HepG2 (cell line): ENCODE results near the gene TWNK. TPM values are rescaled to one million over a fixed set of nuclear protein-coding genes. Genes with fewer than 3 reads are reported as not detected.

Source experiments
- EEA1 ChIP-seq: sonication (generic); formaldehyde crosslinking; IDR thresholded peaks from 2 replicates; pipeline ENCODE4 v1.5.1; 2020; ENCODE audit warnings: mild to moderate bottlenecking, missing genetic modification reagents, borderline replicate concordance
- EZH2 ChIP-seq: conservative IDR thresholded peaks from 2 replicates; pipeline ENCODE4 v1.6.1; 2012; ENCODE audit warnings: mild to moderate bottlenecking, low read depth, low read length, moderate library complexity
- KAT2B ChIP-seq: fragments of 150-350 bp; IDR thresholded peaks from 2 replicates; pipeline ENCODE4 v1.6.1; 2014; ENCODE audit warnings: low read depth, low read length, borderline replicate concordance
- MIER2 ChIP-seq: IDR thresholded peaks from 2 replicates; pipeline ENCODE4 v1.6.1; 2016; ENCODE audit warnings: missing biosample characterization, missing genetic modification reagents
- MTA1 ChIP-seq: sonication (generic); formaldehyde crosslinking; IDR thresholded peaks from 2 replicates; pipeline ENCODE4 v1.4.0; 2020; ENCODE audit warnings: missing genetic modification reagents, mild to moderate bottlenecking, borderline replicate concordance
- NCOA1 ChIP-seq: sonication (generic); formaldehyde crosslinking; IDR thresholded peaks from 2 replicates; pipeline ENCODE4 v1.9.0; 2021; ENCODE audit warnings: missing genetic modification reagents
- PRDM10 ChIP-seq: sonication (generic); formaldehyde crosslinking; IDR thresholded peaks from 2 replicates; pipeline ENCODE4 v1.4.0; 2020; ENCODE audit warnings: low read depth, missing genetic modification reagents
- RFX3 ChIP-seq: IDR thresholded peaks from 2 replicates; pipeline ENCODE4 v1.6.1; 2016; ENCODE audit warnings: missing biosample characterization, missing genetic modification reagents
- SMC3 ChIP-seq: IDR thresholded peaks from 2 replicates; pipeline ENCODE4 v1.6.1; 2011; ENCODE audit warnings: low read length, improper control_type of control experiment
- SNAPC2 ChIP-seq: sonication (generic); formaldehyde crosslinking; IDR thresholded peaks from 2 replicates; pipeline ENCODE4 v1.8.1; 2022; ENCODE audit warnings: mild to moderate bottlenecking, missing genetic modification reagents
- ZC3H4 ChIP-seq: sonication (generic); formaldehyde crosslinking; IDR thresholded peaks from 2 replicates; pipeline ENCODE4 v1.4.0; 2020; ENCODE audit warnings: missing genetic modification reagents, borderline replicate concordance
- ZIK1 ChIP-seq: sonication (generic); formaldehyde crosslinking; IDR thresholded peaks from 2 replicates; pipeline ENCODE4 v1.5.0; 2020; ENCODE audit warnings: mild to moderate bottlenecking, low read depth, missing genetic modification reagents, borderline replicate concordance
- ZKSCAN5 ChIP-seq: sonication (generic); formaldehyde crosslinking; IDR thresholded peaks from 2 replicates; pipeline ENCODE4 v1.5.1; 2020; ENCODE audit warnings: mild to moderate bottlenecking, missing genetic modification reagents
- ZNF224 ChIP-seq: sonication (generic); formaldehyde crosslinking; IDR thresholded peaks from 2 replicates; pipeline ENCODE4 v1.5.0; 2020; ENCODE audit warnings: mild to moderate bottlenecking, missing genetic modification reagents
- ZNF446 ChIP-seq: sonication (generic); formaldehyde crosslinking; IDR thresholded peaks from 2 replicates; pipeline ENCODE4 v1.5.0; 2020; ENCODE audit warnings: mild to moderate bottlenecking, missing genetic modification reagents
- ZNF460 ChIP-seq: sonication (generic); formaldehyde crosslinking; IDR thresholded peaks from 2 replicates; pipeline ENCODE4 v1.5.1; 2020; ENCODE audit warnings: missing genetic modification reagents, mild to moderate bottlenecking, borderline replicate concordance
- ZNF605 ChIP-seq: sonication (generic); formaldehyde crosslinking; IDR thresholded peaks from 2 replicates; pipeline ENCODE4 v1.8.0; 2022; ENCODE audit warnings: mild to moderate bottlenecking, missing genetic modification reagents
- ZNF615 ChIP-seq: sonication (generic); formaldehyde crosslinking; IDR thresholded peaks from 2 replicates; pipeline ENCODE4 v1.5.0; 2020; ENCODE audit warnings: mild to moderate bottlenecking, missing genetic modification reagents, borderline replicate concordance
- polyA plus RNA-seq, 8 experiments: library from polyadenylated mRNA; depleted of rRNA in 3 of 8; stranded (reverse) in 7 of 8; unstranded in 1 of 8; fragments of >200 nt; fragmentation: Illumina TruSeq in 4 of 8; extraction: Trizol in 4 of 8; gene quantifications; 2 replicates each; pipeline versions ENCODE4 v1.2.1 to v1.2.3, GENCODE V29; 2011 to 2016; ENCODE audit warnings: low read depth in 4 of 8, missing spikeins in 1 of 8, mixed read lengths in 1 of 8; ENCODE audit not compliant: insufficient read depth in 1 of 8
- total RNA-seq, 5 experiments: library from RNA; depleted of rRNA; stranded (reverse); fragments of >200 nt; fragmentation: Illumina TruSeq; extraction: Trizol; gene quantifications; 2 replicates each; pipeline ENCODE4 v1.2.3, GENCODE V29; 2016; ENCODE audit warnings: low read depth in 1 of 5
- TF ChIP-seq, protein P1 (sequence below): sonication (generic); formaldehyde crosslinking; IDR thresholded peaks from 2 replicates; pipeline ENCODE4 v1.8.0; 2022; ENCODE audit warnings: mild to moderate bottlenecking, missing genetic modification reagents; ENCODE audit not compliant: insufficient replicate concordance
- TF ChIP-seq, protein P2 (sequence below): sonication (generic); formaldehyde crosslinking; IDR thresholded peaks from 2 replicates; pipeline ENCODE4 v1.4.0; 2020; ENCODE audit warnings: missing genetic modification reagents
- TF ChIP-seq, protein P3 (sequence below): IDR thresholded peaks from 2 replicates; pipeline ENCODE4 v1.6.1; 2016; ENCODE audit warnings: missing compliant biosample characterization, missing genetic modification reagents, borderline replicate concordance

Gene TWNK
- total and polyA plus RNA-seq, 2 of the 13 experiments (the other 11 are each of a cell fraction or from before 2014, with no cell fraction given): 10.7 to 16.5 TPM

GRCh38 chr10:100970076-100970913 is 17.0 kb upstream of the TWNK start (continued):
- TF ChIP-seq ZIK1 (CRISPR knock-in tag) (no peak; the same call in 1 of the 2 replicates), SNAPC2 (CRISPR knock-in tag) (no peak), ZC3H4 (no peak), EZH2 (no peak), SMC3 (no peak), MTA1 (CRISPR knock-in tag) (no peak), MIER2 (no peak), EEA1 (CRISPR knock-in tag) (0 out of 2 replicates have a peak, but pooled peaks have one; percentile 20), ZKSCAN5 (no peak), ZNF446 (CRISPR knock-in tag) (no peak), ZNF224 (CRISPR knock-in tag) (no peak), RFX3 (no peak), ZNF460 (no peak), NCOA1 (no peak), PRDM10 (no peak), KAT2B (no peak), ZNF605 (CRISPR knock-in tag) (no peak; the same call in 1 of the 2 replicates), ZNF615 (CRISPR knock-in tag) (0 out of 2 replicates have a peak, but pooled peaks have one; percentile 15)
- TF ChIP-seq, protein P1, sequence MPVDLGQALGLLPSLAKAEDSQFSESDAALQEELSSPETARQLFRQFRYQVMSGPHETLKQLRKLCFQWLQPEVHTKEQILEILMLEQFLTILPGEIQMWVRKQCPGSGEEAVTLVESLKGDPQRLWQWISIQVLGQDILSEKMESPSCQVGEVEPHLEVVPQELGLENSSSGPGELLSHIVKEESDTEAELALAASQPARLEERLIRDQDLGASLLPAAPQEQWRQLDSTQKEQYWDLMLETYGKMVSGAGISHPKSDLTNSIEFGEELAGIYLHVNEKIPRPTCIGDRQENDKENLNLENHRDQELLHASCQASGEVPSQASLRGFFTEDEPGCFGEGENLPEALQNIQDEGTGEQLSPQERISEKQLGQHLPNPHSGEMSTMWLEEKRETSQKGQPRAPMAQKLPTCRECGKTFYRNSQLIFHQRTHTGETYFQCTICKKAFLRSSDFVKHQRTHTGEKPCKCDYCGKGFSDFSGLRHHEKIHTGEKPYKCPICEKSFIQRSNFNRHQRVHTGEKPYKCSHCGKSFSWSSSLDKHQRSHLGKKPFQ (CRISPR knock-in tag): no peak
- TF ChIP-seq, protein P2, sequence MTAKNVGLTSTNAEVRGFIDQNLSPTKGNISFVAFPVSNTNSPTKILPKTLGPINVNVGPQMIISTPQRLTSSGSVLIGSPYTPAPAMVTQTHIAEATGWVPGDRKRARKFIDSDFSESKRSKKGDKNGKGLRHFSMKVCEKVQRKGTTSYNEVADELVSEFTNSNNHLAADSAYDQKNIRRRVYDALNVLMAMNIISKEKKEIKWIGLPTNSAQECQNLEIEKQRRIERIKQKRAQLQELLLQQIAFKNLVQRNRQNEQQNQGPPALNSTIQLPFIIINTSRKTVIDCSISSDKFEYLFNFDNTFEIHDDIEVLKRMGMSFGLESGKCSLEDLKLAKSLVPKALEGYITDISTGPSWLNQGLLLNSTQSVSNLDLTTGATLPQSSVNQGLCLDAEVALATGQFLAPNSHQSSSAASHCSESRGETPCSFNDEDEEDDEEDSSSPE (CRISPR knock-in tag): no peak; the same call in 1 of the 2 replicates
- TF ChIP-seq, protein P3, sequence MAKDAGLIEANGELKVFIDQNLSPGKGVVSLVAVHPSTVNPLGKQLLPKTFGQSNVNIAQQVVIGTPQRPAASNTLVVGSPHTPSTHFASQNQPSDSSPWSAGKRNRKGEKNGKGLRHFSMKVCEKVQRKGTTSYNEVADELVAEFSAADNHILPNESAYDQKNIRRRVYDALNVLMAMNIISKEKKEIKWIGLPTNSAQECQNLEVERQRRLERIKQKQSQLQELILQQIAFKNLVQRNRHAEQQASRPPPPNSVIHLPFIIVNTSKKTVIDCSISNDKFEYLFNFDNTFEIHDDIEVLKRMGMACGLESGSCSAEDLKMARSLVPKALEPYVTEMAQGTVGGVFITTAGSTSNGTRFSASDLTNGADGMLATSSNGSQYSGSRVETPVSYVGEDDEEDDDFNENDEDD (CRISPR knock-in tag): no peak
